Measurements from ENCODE around the gene INAFM2.

INAFM2 gene

GRCh38 chr15:40358471-40359353 is 35.2 kb downstream of the INAFM2 start:
- in situ Hi-C loops (cut with HindIII; ENCODE audit: low pct_unique_long_range_greater_than_20kb, low sequenced_read_pairs), result no loop called here
- no peak for DNase-seq (ENCODE audit: low read depth in 1 of 2, low spot score in 1 of 2)
- TF ChIP-seq JUND (IDR thresholded peaks at IDR 0.05; ENCODE audit: low read depth), result no peak

GRCh38 chr15:40360015-40360414 is 36.5 kb downstream of the INAFM2 start:
- TF ChIP-seq JUND (IDR thresholded peaks at IDR 0.05; ENCODE audit: low read depth), result no peak
- DNase-seq (ENCODE audit: low read depth in 1 of 2, low spot score in 1 of 2), result no peak
- in situ Hi-C loops (cut with HindIII; ENCODE audit: low pct_unique_long_range_greater_than_20kb, low sequenced_read_pairs), result no loop called here

GRCh38 chr15:40361640-40362039 is 38.1 kb downstream of the INAFM2 start:
- in situ Hi-C loops (cut with HindIII; ENCODE audit: low pct_unique_long_range_greater_than_20kb, low sequenced_read_pairs), result no loop called here
- no peak for DNase-seq (ENCODE audit: low read depth in 1 of 2, low spot score in 1 of 2)

GRCh38 chr15:40363611-40364010 is 40.1 kb downstream of the INAFM2 start:
- in situ Hi-C loops (cut with HindIII; ENCODE audit: low pct_unique_long_range_greater_than_20kb, low sequenced_read_pairs), result no loop called here
- no peak for TF ChIP-seq JUND (IDR thresholded peaks at IDR 0.05; ENCODE audit: low read depth)
- no peak for DNase-seq (ENCODE audit: low read depth in 1 of 2, low spot score in 1 of 2)

More at GRCh38 chr15:40361640-40362039, 38.1 kb downstream of the INAFM2 start:
- TF ChIP-seq JUND (IDR thresholded peaks at IDR 0.05; ENCODE audit: low read depth), result no peak

GRCh38 chr15:40364251-40364650 is 40.8 kb downstream of the INAFM2 start:
- no peak for TF ChIP-seq JUND (IDR thresholded peaks at IDR 0.05; ENCODE audit: low read depth)
- DNase-seq (ENCODE audit: low read depth in 1 of 2, low spot score in 1 of 2), result no peak
- in situ Hi-C loops (cut with HindIII; ENCODE audit: low pct_unique_long_range_greater_than_20kb, low sequenced_read_pairs), result no loop called here

- no peak for TF ChIP-seq JUND (IDR thresholded peaks at IDR 0.05; ENCODE audit: low read depth)
- DNase-seq (ENCODE audit: low read depth in 1 of 2, low spot score in 1 of 2), result no peak
- in situ Hi-C loops (cut with HindIII; ENCODE audit: low pct_unique_long_range_greater_than_20kb, low sequenced_read_pairs), result no loop called here
Observed at GRCh38 chr15:40365016-40365415, 41.5 kb downstream of the INAFM2 start.

GRCh38 chr15:40365624-40366456 is 42.3 kb downstream of the INAFM2 start:
- TF ChIP-seq JUND (IDR thresholded peaks at IDR 0.05; ENCODE audit: low read depth), result no peak
- in situ Hi-C loops (cut with HindIII; ENCODE audit: low pct_unique_long_range_greater_than_20kb, low sequenced_read_pairs), result no loop called here
- no peak for DNase-seq (ENCODE audit: low read depth in 1 of 2, low spot score in 1 of 2)

GRCh38 chr15:40366457-40367370 is 43.2 kb downstream of the INAFM2 start:
- in situ Hi-C loops (cut with HindIII; ENCODE audit: low pct_unique_long_range_greater_than_20kb, low sequenced_read_pairs), result no loop called here
- no peak for DNase-seq (ENCODE audit: low read depth in 1 of 2, low spot score in 1 of 2)
- no peak for TF ChIP-seq JUND (IDR thresholded peaks at IDR 0.05; ENCODE audit: low read depth)

GRCh38 chr15:40367371-40367685 is 43.8 kb downstream of the INAFM2 start:
- in situ Hi-C loops (cut with HindIII; ENCODE audit: low pct_unique_long_range_greater_than_20kb, low sequenced_read_pairs), result no loop called here

GRCh38 chr15:40367686-40368611 is 44.5 kb downstream of the INAFM2 start:
- no peak for TF ChIP-seq JUND (IDR thresholded peaks at IDR 0.05; ENCODE audit: low read depth)
- in situ Hi-C loops (cut with HindIII; ENCODE audit: low pct_unique_long_range_greater_than_20kb, low sequenced_read_pairs), result no loop called here
- no peak for DNase-seq (ENCODE audit: low read depth in 1 of 2, low spot score in 1 of 2)

More at GRCh38 chr15:40367371-40367685, 43.8 kb downstream of the INAFM2 start:
- TF ChIP-seq JUND (IDR thresholded peaks at IDR 0.05; ENCODE audit: low read depth), result no peak
- DNase-seq (ENCODE audit: low read depth in 1 of 2, low spot score in 1 of 2), result no peak

- in situ Hi-C loops (cut with HindIII; ENCODE audit: low pct_unique_long_range_greater_than_20kb, low sequenced_read_pairs), result no loop called here
- no peak for DNase-seq (ENCODE audit: low read depth in 1 of 2, low spot score in 1 of 2)
- TF ChIP-seq JUND (IDR thresholded peaks at IDR 0.05; ENCODE audit: low read depth), result no peak
Observed at GRCh38 chr15:40368719-40369473, 45.4 kb downstream of the INAFM2 start.

All from T47D (cell line).